NT2/D1 (cell line): Measurements from ENCODE around the gene RAB11FIP4.
A peak's percentile ranks its signal among the peaks of the same experiment; 100 is the strongest.

Experiments
- DNase-seq: peaks from one replicate; pipeline ENCODE4 v3.0.0-alpha.2; 2011; ENCODE audit warnings: low read depth, low spot score
- H3K27me3 ChIP-seq: 2 replicates; pipeline ENCODE4 v1.6.0; 2011; ENCODE audit warnings: mild to moderate bottlenecking; ENCODE audit not compliant: insufficient read length, insufficient read depth
- H3K36me3 ChIP-seq: 2 replicates; pipeline ENCODE4 v1.6.1; 2011; ENCODE audit warnings: mild to moderate bottlenecking, low read length, mixed read lengths; ENCODE audit not compliant: insufficient read depth, insufficient read length
- H3K4me1 ChIP-seq: 2 replicates; pipeline ENCODE4 v1.5.1; 2011; ENCODE audit not compliant: insufficient read depth, insufficient read length
- H3K4me3 ChIP-seq: 2 replicates; pipeline ENCODE4 v1.5.1; 2011; ENCODE audit warnings: low read depth; ENCODE audit not compliant: insufficient read length
- H3K9ac ChIP-seq: 2 replicates; pipeline ENCODE4 v1.6.0; 2011; ENCODE audit warnings: low read depth; ENCODE audit not compliant: insufficient read length
- H3K9me3 ChIP-seq: 2 replicates; pipeline ENCODE4 v1.5.1; 2011; ENCODE audit warnings: mild to moderate bottlenecking, low read length; ENCODE audit not compliant: insufficient read depth
- SUZ12 ChIP-seq: IDR thresholded peaks from 2 replicates; pipeline ENCODE4 v1.6.1; 2011; ENCODE audit not compliant: insufficient read length, insufficient read depth; ENCODE audit errors: extremely low read depth
- YY1 ChIP-seq: IDR thresholded peaks from 2 replicates; pipeline ENCODE4 v1.6.1; 2011; ENCODE audit not compliant: insufficient read length, insufficient read depth
- ZNF274 ChIP-seq: IDR thresholded peaks from 2 replicates; pipeline ENCODE4 v1.6.1; 2011; ENCODE audit warnings: mild to moderate bottlenecking, low read depth, low read length

RAB11FIP4 gene

GRCh38 chr17:31467502-31468256, 76.2 kb downstream of the RAB11FIP4 start:
- no peaks in the 10 kb centered on the region for H3K27me3 ChIP-seq
- H3K9ac ChIP-seq: peak overlapping the region; percentile 3
- H3K9me3 ChIP-seq: no peaks in the 10 kb centered on the region
- H3K4me1 ChIP-seq: peaks cover 11% of the 10 kb centered on the region
- TF ChIP-seq YY1: no peak
- no peak for TF ChIP-seq ZNF274
- TF ChIP-seq SUZ12: no peak
- no peak overlapping the region for H3K4me3 ChIP-seq
- DNase-seq: no peak
- H3K36me3 ChIP-seq: no peaks in the 10 kb centered on the region

GRCh38 chr17:31469959-31470358, 78.5 kb downstream of the RAB11FIP4 start:
- Histone ChIP-seq H3K27me3 (no peaks in the 10 kb centered on the region), H3K9ac (no peak overlapping the region), H3K4me3 (no peak overlapping the region), H3K4me1 (peaks cover 11% of the 10 kb centered on the region), H3K36me3 (no peaks in the 10 kb centered on the region), H3K9me3 (no peaks in the 10 kb centered on the region)
- no peak for DNase-seq
- no peak for TF ChIP-seq SUZ12
- TF ChIP-seq ZNF274: no peak
- no peak for TF ChIP-seq YY1

- no peaks in the 10 kb centered on the region for H3K36me3 ChIP-seq
- H3K4me1 ChIP-seq: peaks cover 11% of the 10 kb centered on the region
- no peak for TF ChIP-seq ZNF274
- TF ChIP-seq YY1: no peak
- no peak for TF ChIP-seq SUZ12
- H3K4me3 ChIP-seq: no peak overlapping the region
- H3K9ac ChIP-seq: no peak overlapping the region
- H3K27me3 ChIP-seq: no peaks in the 10 kb centered on the region
- no peak for DNase-seq
- no peaks in the 10 kb centered on the region for H3K9me3 ChIP-seq
These were observed 79.1 kb downstream of the RAB11FIP4 start for GRCh38 chr17:31470592-31470991.

GRCh38 chr17:31472137-31472536, 80.7 kb downstream of the RAB11FIP4 start:
- no peak for DNase-seq
- H3K9ac ChIP-seq: no peak overlapping the region

GRCh38 chr17:31475378-31476162, 84.1 kb downstream of the RAB11FIP4 start:
- TF ChIP-seq YY1 (no peak), ZNF274 (no peak), SUZ12 (no peak)
- no peaks in the 10 kb centered on the region for H3K36me3 ChIP-seq
- DNase-seq: no peak
- no peaks in the 10 kb centered on the region for H3K27me3 ChIP-seq
- H3K4me3 ChIP-seq: no peak overlapping the region
- peaks cover 7% of the 10 kb centered on the region for H3K4me1 ChIP-seq
- no peaks in the 10 kb centered on the region for H3K9me3 ChIP-seq
- H3K9ac ChIP-seq: no peak overlapping the region

More at GRCh38 chr17:31472137-31472536, 80.7 kb downstream of the RAB11FIP4 start:
- TF ChIP-seq ZNF274 (no peak), SUZ12 (no peak), YY1 (no peak)
- Histone ChIP-seq H3K4me1 (peaks cover 13% of the 10 kb centered on the region), H3K36me3 (no peaks in the 10 kb centered on the region), H3K4me3 (no peak overlapping the region), H3K9me3 (no peaks in the 10 kb centered on the region), H3K27me3 (no peaks in the 10 kb centered on the region)

- no peak for TF ChIP-seq SUZ12
- TF ChIP-seq YY1: no peak
- no peak for TF ChIP-seq ZNF274
- no peak overlapping the region for H3K9ac ChIP-seq
- DNase-seq: no peak
- H3K27me3 ChIP-seq: no peaks in the 10 kb centered on the region
- no peaks in the 10 kb centered on the region for H3K36me3 ChIP-seq
- peaks cover 3% of the 10 kb centered on the region for H3K4me1 ChIP-seq
- no peaks in the 10 kb centered on the region for H3K9me3 ChIP-seq
- no peak overlapping the region for H3K4me3 ChIP-seq
These were observed 85.3 kb downstream of the RAB11FIP4 start for GRCh38 chr17:31476525-31477416.
